H1 (cell line): ENCODE measurements around the gene NKX6-1. TPM values are rescaled to one million over a fixed set of nuclear protein-coding genes. Genes with fewer than 3 reads are reported as not detected.

Source experiments
- CTCF ChIA-PET: fragments of 300-600 bp; sonication (Branson Sonifier 250); formaldehyde crosslinking; loops from one replicate; lab custom pipeline; 2021; ENCODE audit not compliant: partially characterized antibody; lab: Charles Lee
- POLR2A ChIA-PET: fragments of 300-600 bp; sonication (Branson Sonifier 250); formaldehyde crosslinking; loops from one replicate; lab custom pipeline; 2021; ENCODE audit warnings: inconsistent platforms; ENCODE audit not compliant: partially characterized antibody; lab: Charles Lee
- DNase-seq, 2 experiments: peaks; one replicate each; pipeline versions ENCODE4 v3.0.0 to v3.0.0-alpha.2; 2010 to 2022; ENCODE audit warnings: low spot score in 2 of 2, low read depth in 1 of 2, mixed read lengths in 1 of 2
- FAIRE-seq: peaks from 2 replicates; lab custom pipeline; 2011; peaks lifted over from hg19 to GRCh38; lab: Jason Lieb, UNC
- H2AFZ ChIP-seq: 2 replicates; pipeline ENCODE4 v1.8.1; 2012; ENCODE audit warnings: low read length, inconsistent platforms
- H2AK5ac ChIP-seq: 2 replicates; pipeline ENCODE4 v1.6.1; 2013; ENCODE audit warnings: low read depth, low read length
- H2BK120ac ChIP-seq: replicated peaks from 2 replicates; pipeline ENCODE3; 2013; ENCODE audit warnings: low read depth, low read length, inconsistent platforms
- H2BK12ac ChIP-seq: 2 replicates; pipeline ENCODE4 v1.6.1; 2013; ENCODE audit warnings: low read depth, low read length
- H2BK15ac ChIP-seq: 2 replicates; pipeline ENCODE4 v1.6.1; 2013; ENCODE audit warnings: low read length
- H2BK20ac ChIP-seq: 2 replicates; pipeline ENCODE4 v1.6.1; 2013; ENCODE audit warnings: low read length
- H2BK5ac ChIP-seq: 2 replicates; pipeline ENCODE4 v1.6.1; 2013; ENCODE audit warnings: low read depth, low read length
- H3K14ac ChIP-seq: 2 replicates; pipeline ENCODE4 v1.6.1; 2013; ENCODE audit warnings: inconsistent platforms; ENCODE audit not compliant: insufficient read length
- H3K18ac ChIP-seq: 2 replicates; pipeline ENCODE4 v1.6.1; 2013; ENCODE audit warnings: low read length; ENCODE audit errors: extremely low read depth
- H3K23ac ChIP-seq: 2 replicates; pipeline ENCODE4 v1.6.1; 2013; ENCODE audit warnings: inconsistent platforms; ENCODE audit not compliant: insufficient read length
- H3K23me2 ChIP-seq: 2 replicates; pipeline ENCODE4 v1.6.1; 2013; ENCODE audit warnings: low read depth, low read length
- H3K27ac ChIP-seq: 2 replicates; pipeline ENCODE4 v1.6.1; 2011; ENCODE audit warnings: low read depth, low read length, inconsistent platforms
- H3K27me3 ChIP-seq, 4 experiments: replicated peaks in 1 of 4; 1 replicate in 1 of 4; 2 replicates in 3 of 4; pipeline versions ENCODE4 v1.6.1 to v1.8.1; 2011 to 2013; ENCODE audit warnings: low read length in 3 of 4, mild to moderate bottlenecking in 3 of 4, inconsistent platforms in 2 of 4, mixed read lengths in 2 of 4, moderate library complexity in 1 of 4; ENCODE audit not compliant: control insufficient read depth in 3 of 4, insufficient read depth in 3 of 4; ENCODE audit errors: extremely low read depth in 1 of 4
- H3K36me3 ChIP-seq, 4 experiments: 2 replicates each; pipeline versions ENCODE4 v1.6.1 to v1.8.1; 2011 to 2013; ENCODE audit warnings: mild to moderate bottlenecking in 4 of 4, low read length in 3 of 4, moderate library complexity in 2 of 4, control low read depth in 1 of 4, inconsistent platforms in 1 of 4; ENCODE audit not compliant: insufficient read depth in 4 of 4, control insufficient read depth in 2 of 4
- H3K4ac ChIP-seq: replicated peaks from 2 replicates; pipeline ENCODE3; 2013; ENCODE audit warnings: low read length, low read depth, mixed read lengths, inconsistent platforms; ENCODE audit not compliant: insufficient read length
- H3K4me1 ChIP-seq, 4 experiments: replicated peaks in 1 of 4; 1 replicate in 1 of 4; 2 replicates in 3 of 4; pipeline versions ENCODE4 v1.6.1 to v1.8.1; 2011 to 2013; ENCODE audit warnings: low read length in 3 of 4, inconsistent platforms in 2 of 4, mixed read lengths in 1 of 4; ENCODE audit not compliant: insufficient read depth in 4 of 4, control insufficient read depth in 3 of 4
- H3K4me2 ChIP-seq, 2 experiments: 2 replicates each; pipeline versions ENCODE4 v1.6.1 to v1.8.1; 2011 to 2013; ENCODE audit warnings: low read depth in 2 of 2, low read length in 2 of 2, control low read depth in 1 of 2, inconsistent platforms in 1 of 2, mild to moderate bottlenecking in 1 of 2; ENCODE audit not compliant: insufficient read depth in 1 of 2
- H3K4me3 ChIP-seq, 4 experiments: fragments of 200-600, 300-600 bp in 1 of 4; sonication (generic), shearing (Covaris generic), sonication (Bioruptor Twin) in 1 of 4; 2 replicates each; pipeline versions ENCODE4 v1.5.1 to v1.8.1; 2011 to 2016; ENCODE audit warnings: low read length in 4 of 4, low read depth in 3 of 4, control low read depth in 2 of 4, inconsistent platforms in 2 of 4, mild to moderate bottlenecking in 2 of 4, mixed read lengths in 1 of 4, moderate library complexity in 1 of 4; ENCODE audit not compliant: insufficient read depth in 2 of 4; ENCODE audit errors: extremely low read depth in 1 of 4
- H3K56ac ChIP-seq: replicated peaks from 2 replicates; pipeline ENCODE3; 2013; ENCODE audit warnings: low read depth, mild to moderate bottlenecking, mixed read lengths, low read length, inconsistent platforms; ENCODE audit not compliant: insufficient read length
- H3K79me1 ChIP-seq: 2 replicates; pipeline ENCODE4 v1.6.1; 2013; ENCODE audit warnings: low read depth, low read length, control low read depth
- H3K79me2 ChIP-seq, 2 experiments: 2 replicates each; pipeline versions ENCODE4 v1.6.1 to v1.8.1; 2012 to 2013; ENCODE audit warnings: low read length in 2 of 2, mild to moderate bottlenecking in 2 of 2, inconsistent platforms in 1 of 2; ENCODE audit not compliant: insufficient read depth in 2 of 2, control insufficient read depth in 1 of 2
- H3K9ac ChIP-seq, 4 experiments: replicated peaks in 1 of 4; 1 replicate in 1 of 4; 2 replicates in 3 of 4; pipeline versions ENCODE4 v1.6.1 to v1.8.1; 2011 to 2013; ENCODE audit warnings: low read depth in 3 of 4, low read length in 3 of 4, control low read depth in 2 of 4, mild to moderate bottlenecking in 2 of 4, moderate library complexity in 2 of 4, inconsistent platforms in 1 of 4; ENCODE audit errors: extremely low read depth in 1 of 4
- H3K9me3 ChIP-seq, 2 experiments: 2 replicates each; pipeline versions ENCODE4 v1.6.1 to v1.8.1; 2012 to 2013; ENCODE audit warnings: mild to moderate bottlenecking in 2 of 2, moderate library complexity in 2 of 2, control low read depth in 1 of 2, inconsistent platforms in 1 of 2, low read depth in 1 of 2, low read length in 1 of 2, mixed read lengths in 1 of 2; ENCODE audit not compliant: insufficient read depth in 2 of 2
- H4K20me1 ChIP-seq, 2 experiments: replicated peaks in 1 of 2; 2 replicates each; pipeline versions ENCODE3 to v1.8.1; 2011 to 2013; ENCODE audit warnings: inconsistent platforms in 2 of 2, low read length in 2 of 2, mild to moderate bottlenecking in 1 of 2; ENCODE audit not compliant: insufficient read depth in 2 of 2, control insufficient read depth in 1 of 2
- H4K5ac ChIP-seq: 2 replicates; pipeline ENCODE4 v1.6.1; 2013; ENCODE audit warnings: low read length, low read depth, mixed read lengths, inconsistent platforms; ENCODE audit not compliant: insufficient read length
- H4K8ac ChIP-seq: 2 replicates; pipeline ENCODE4 v1.8.0; 2013; ENCODE audit warnings: mild to moderate bottlenecking, moderate library complexity, low read length, inconsistent platforms; ENCODE audit not compliant: insufficient read depth; ENCODE audit errors: extremely low read depth
- H4K91ac ChIP-seq: replicated peaks from 2 replicates; pipeline ENCODE3; 2013; ENCODE audit warnings: low read length, mixed read lengths, inconsistent platforms; ENCODE audit not compliant: insufficient read length
- CREB1 ChIP-seq: IDR thresholded peaks from 2 replicates; pipeline ENCODE4 v1.6.1; 2012; ENCODE audit warnings: inconsistent platforms
- JUN ChIP-seq: IDR thresholded peaks from 2 replicates; pipeline ENCODE4 v1.6.1; 2011; ENCODE audit warnings: low read depth, mild to moderate bottlenecking, improper control_type of control experiment, low read length
- KDM1A ChIP-seq: fragments of 200-600, 300-600 bp; sonication (generic); IDR thresholded peaks from 2 replicates; pipeline ENCODE4 v1.7.1; 2016; ENCODE audit warnings: mild to moderate bottlenecking, low read length, borderline replicate concordance
- POLR2A ChIP-seq, 2 experiments: IDR thresholded peaks; 1 replicate in 1 of 2; 2 replicates in 1 of 2; pipeline ENCODE4 v1.6.1; 2011; ENCODE audit warnings: low read depth in 2 of 2, low read length in 2 of 2, mild to moderate bottlenecking in 2 of 2; ENCODE audit errors: control extremely low read depth in 1 of 2
- POU5F1 ChIP-seq: IDR thresholded peaks from 2 replicates; pipeline ENCODE4 v1.6.1; 2011; ENCODE audit warnings: low read depth, mild to moderate bottlenecking, low read length, moderate library complexity
- RNF2 ChIP-seq: fragments of 200-900, 300-1000 bp; sonication (generic); IDR thresholded peaks from 2 replicates; pipeline ENCODE4 v1.7.1; 2016; ENCODE audit warnings: borderline replicate concordance, low read depth, mild to moderate bottlenecking, antibody characterized with exemption, low read length; ENCODE audit not compliant: poor library complexity, severe bottlenecking; ENCODE audit errors: missing control alignments
- SRF ChIP-seq: IDR thresholded peaks from 2 replicates; pipeline ENCODE4 v1.6.1; 2011; ENCODE audit warnings: mild to moderate bottlenecking, low read depth, low read length, moderate library complexity
- SUZ12 ChIP-seq: fragments of 200-600 bp; sonication (generic); IDR thresholded peaks from 2 replicates; pipeline ENCODE4 v1.6.1; 2012; ENCODE audit warnings: mild to moderate bottlenecking, inconsistent platforms, low read length, moderate library complexity, mixed read lengths
- TAF1 ChIP-seq: IDR thresholded peaks from 2 replicates; pipeline ENCODE4 v1.6.1; 2011; ENCODE audit warnings: mild to moderate bottlenecking, low read depth, low read length
- TAF7 ChIP-seq: optimal IDR thresholded peaks from 2 replicates; pipeline ENCODE3; 2011; ENCODE audit warnings: low read depth, mild to moderate bottlenecking, inconsistent platforms, low read length, moderate library complexity, borderline replicate concordance
- YY1 ChIP-seq: IDR thresholded peaks from 2 replicates; pipeline ENCODE4 v1.6.1; 2011; ENCODE audit warnings: low read depth, mild to moderate bottlenecking, low read length
- WGBS, 2 experiments: shearing (Covaris generic) in 1 of 2; methylation state at CpG; one replicate each; pipeline versions ENCODE4 v1.1.6 to v1.1.7; 2013 to 2015; ENCODE audit warnings: low lambda C conversion rate in 2 of 2, mixed read lengths in 2 of 2, inconsistent platforms in 1 of 2, low coverage in 1 of 2, missing lambda C conversion rate in 1 of 2; ENCODE audit not compliant: insufficient replicate concordance in 2 of 2, insufficient coverage in 1 of 2, insufficient read length in 1 of 2; ENCODE audit errors: extremely low coverage in 1 of 2, missing lambda C conversion rate in 1 of 2; 5-methylcytosine and 5-hydroxymethylcytosine counted together
- polyA plus RNA-seq, 7 experiments: library from polyadenylated mRNA; depleted of rRNA in 3 of 7; stranded (reverse) in 5 of 7; unstranded in 2 of 7; fragments of >200 nt in 5 of 7; fragments of 200-250 nt in 2 of 7; gene quantifications; 1 replicate in 5 of 7; 2 replicates in 1 of 7; 4 replicates in 1 of 7; pipeline versions ENCODE4 v1.2.1 to v1.2.3, GENCODE V29; 2011 to 2013; ENCODE audit warnings: missing spikeins in 2 of 7, mixed read lengths in 2 of 7
- total RNA-seq: library from RNA; stranded (reverse); fragmentation: NEBNext Ultra II Directional; extraction: Animal tissue kit (Norgen Biotek cat#: 25700); gene quantifications from 2 replicates; pipeline ENCODE4 v1.2.1, GENCODE V29; 2021

The NKX6-1 gene
- total and polyA plus RNA-seq, 2 of the 8 experiments (the other 6 are each of a cell fraction or from before 2014, with no cell fraction given) = 0.03 to 0.45 TPM

DNA sequence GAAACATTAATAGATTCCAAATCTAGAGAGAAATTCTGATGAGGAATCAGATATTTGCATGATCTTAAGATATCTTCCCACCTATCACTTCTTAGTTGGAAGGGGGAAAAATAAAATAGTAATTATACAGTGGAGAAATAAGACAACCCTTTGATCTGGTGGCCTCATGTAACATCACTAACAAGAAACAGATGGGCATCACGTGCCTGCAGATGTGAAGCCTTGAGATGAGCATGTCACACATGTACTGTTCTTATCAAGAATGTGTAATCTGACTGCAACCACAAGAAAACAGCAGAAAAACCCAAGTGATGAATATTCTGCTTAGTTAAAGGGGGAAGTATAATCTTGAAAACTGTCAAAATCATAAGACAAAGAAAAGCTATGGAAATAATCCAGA lies 31.4 kb upstream of the NKX6-1 start:
- no peak overlapping the region for H3K9ac ChIP-seq
- no peak overlapping the region for H2BK20ac ChIP-seq
- H2BK15ac ChIP-seq = no peak overlapping the region
- no peaks in the 10 kb centered on the region for H3K79me1 ChIP-seq
- CTCF ChIA-PET = interaction anchor here (0.8 to 2.1 kb wide), 12 partner anchors 9 to 885 kb away, joined by 3 to 8 read pairs (median 4); no protein-coding TSS in a partner anchor
- H3K36me3 ChIP-seq = no peaks in the 10 kb centered on the region
- no peak overlapping the region for H4K5ac ChIP-seq
- no peak overlapping the region for H2AK5ac ChIP-seq
- no peak overlapping the region for H2AFZ ChIP-seq
- FAIRE-seq = no peak
- no peaks in the 10 kb centered on the region for H3K9me3 ChIP-seq
- H3K56ac ChIP-seq = no peak overlapping the region
- no peak overlapping the region for H3K4ac ChIP-seq
- no peak overlapping the region for H3K27ac ChIP-seq
- H3K23me2 ChIP-seq = no peaks in the 10 kb centered on the region
- H3K27me3 ChIP-seq = no peaks in the 10 kb centered on the region
- no peak overlapping the region for H3K23ac ChIP-seq
- H3K14ac ChIP-seq = no peak overlapping the region
- no peaks in the 10 kb centered on the region for H3K4me1 ChIP-seq
- no peak for TF ChIP-seq POU5F1
- TF ChIP-seq KDM1A = no peak
- TF ChIP-seq TAF7 = no peak
- no peak for TF ChIP-seq YY1
- no peak for TF ChIP-seq SRF
- no peak for TF ChIP-seq RNF2
- no peak for TF ChIP-seq POLR2A (IDR thresholded peaks at IDR 0.05; ENCODE audit: control extremely low read depth in 1 of 2, low read depth in 2 of 2, low read length in 2 of 2)
- TF ChIP-seq TAF1 = no peak
- no peak for TF ChIP-seq SUZ12
- TF ChIP-seq JUN = no peak
- no peak for TF ChIP-seq CREB1
- TF ChIP-seq, all 59 proteins: peak for 0
- H3K18ac ChIP-seq = no peak overlapping the region
- no peak overlapping the region for H3K4me2 ChIP-seq
- H2BK5ac ChIP-seq = no peak overlapping the region
- H4K20me1 ChIP-seq = no peaks in the 10 kb centered on the region
- no peak overlapping the region for H2BK12ac ChIP-seq
- H4K91ac ChIP-seq = no peak overlapping the region
- H3K79me2 ChIP-seq = no peaks in the 10 kb centered on the region
- H3K4me3 ChIP-seq = no peak overlapping the region
- no peak for DNase-seq
- no peak overlapping the region for H4K8ac ChIP-seq
- 87% methylated on average over 1 of the region's 1 CpG; no CpG with 5 or more reads in 1 of the 2 experiments for WGBS, 2 experiments
- no peak overlapping the region for H2BK120ac ChIP-seq
- POLR2A ChIA-PET = no interaction called here
